Calu3 (cell line): ENCODE data around the gene ARHGAP12. TPM values are rescaled to one million over a fixed set of nuclear protein-coding genes. Genes with fewer than 3 reads are reported as not detected.
A peak's percentile ranks its signal among the peaks of the same experiment; 100 is the strongest.

Experiments used
- BruUV-seq: library from RNA; stranded (reverse); fragments of 400-500 nt; replicated peaks from 2 replicates; lab custom pipeline; 2021; lab: Mats Ljungman, UMichigan
- CTCF ChIA-PET: fragments of 300-600 bp; sonication (Branson Sonifier 250); formaldehyde crosslinking; loops from one replicate; lab custom pipeline; 2022; ENCODE audit warnings: antibody characterized with exemption; lab: Charles Lee
- DNase-seq: peaks from one replicate; pipeline ENCODE4 v3.0.0; 2022
- H3K27ac Mint-ChIP-seq: one replicate; pipeline ENCODE4 v1.8.0; 2022; ENCODE audit warnings: mixed read lengths; ENCODE audit not compliant: unreplicated experiment
- H3K27me3 Mint-ChIP-seq: one replicate; pipeline ENCODE4 v1.8.0; 2022; ENCODE audit warnings: mixed read lengths; ENCODE audit not compliant: unreplicated experiment
- H3K36me3 Mint-ChIP-seq: one replicate; pipeline ENCODE4 v1.8.0; 2022; ENCODE audit warnings: mild to moderate bottlenecking, moderate library complexity, mixed read lengths; ENCODE audit not compliant: insufficient read depth, unreplicated experiment
- H3K4me1 Mint-ChIP-seq: one replicate; pipeline ENCODE4 v1.8.0; 2022; ENCODE audit warnings: mild to moderate bottlenecking, low read depth, mixed read lengths; ENCODE audit not compliant: unreplicated experiment
- H3K4me3 Mint-ChIP-seq: one replicate; pipeline ENCODE4 v1.8.0; 2022; ENCODE audit warnings: mild to moderate bottlenecking, low read depth, moderate library complexity, mixed read lengths; ENCODE audit not compliant: unreplicated experiment
- H3K9me3 Mint-ChIP-seq: one replicate; pipeline ENCODE4 v1.8.0; 2022; ENCODE audit warnings: low read depth, mixed read lengths; ENCODE audit not compliant: unreplicated experiment
- intact Hi-C: fragments of 100-400 bp; cut with micrococcal nuclease; formaldehyde crosslinking; loops from one replicate; pipeline ENCODE4 v1.10.0; 2022; ENCODE audit not compliant: unreplicated experiment
- total RNA-seq: library from RNA; stranded (reverse); gene quantifications from 2 replicates; pipeline ENCODE4 v1.2.3, GENCODE V29; 2022
- TF ChIP-seq, protein P1 (sequence below): fragments of 200-600 bp; IDR thresholded peaks from one replicate; pipeline ENCODE4 v1.8.0; 2022; ENCODE audit warnings: antibody characterized with exemption; ENCODE audit not compliant: unreplicated experiment

The ARHGAP12 gene
- total RNA-seq, 1 experiment from 2014 or later = 56.0 TPM

DNA sequence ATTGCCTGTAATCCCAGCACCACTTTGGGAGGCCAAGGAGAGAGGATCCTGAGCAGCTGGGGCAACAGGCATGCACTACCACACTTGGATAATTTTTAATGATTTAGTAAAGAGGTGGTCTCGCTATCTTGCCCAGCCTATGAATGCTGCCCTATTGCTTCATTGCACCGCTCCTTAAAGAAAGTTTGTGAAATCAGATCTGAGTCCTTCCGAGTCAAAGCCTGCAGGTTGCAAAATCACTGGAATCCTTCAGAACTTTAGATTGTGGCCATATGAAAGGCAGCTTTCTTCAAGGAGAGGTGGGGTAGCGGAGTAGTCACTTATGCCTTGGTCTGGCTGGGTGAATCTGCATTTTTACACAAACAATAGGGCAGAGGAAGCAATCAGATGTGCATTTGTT lies 166.3 kb downstream of the ARHGAP12 start:
- peaks cover 12% of the 10 kb centered on the region for H3K4me1 Mint-ChIP-seq
- CTCF ChIA-PET = no interaction called here
- H3K9me3 Mint-ChIP-seq = no peaks in the 10 kb centered on the region
- H3K4me3 Mint-ChIP-seq = no peak overlapping the region
- BruUV-seq = no TSS peak
- no peak overlapping the region for H3K27ac Mint-ChIP-seq
- intact Hi-C loops = loop anchor here (5.0 kb wide), 1 partner anchor 1035 kb away; no protein-coding TSS in a partner anchor
- TF ChIP-seq, protein P1, sequence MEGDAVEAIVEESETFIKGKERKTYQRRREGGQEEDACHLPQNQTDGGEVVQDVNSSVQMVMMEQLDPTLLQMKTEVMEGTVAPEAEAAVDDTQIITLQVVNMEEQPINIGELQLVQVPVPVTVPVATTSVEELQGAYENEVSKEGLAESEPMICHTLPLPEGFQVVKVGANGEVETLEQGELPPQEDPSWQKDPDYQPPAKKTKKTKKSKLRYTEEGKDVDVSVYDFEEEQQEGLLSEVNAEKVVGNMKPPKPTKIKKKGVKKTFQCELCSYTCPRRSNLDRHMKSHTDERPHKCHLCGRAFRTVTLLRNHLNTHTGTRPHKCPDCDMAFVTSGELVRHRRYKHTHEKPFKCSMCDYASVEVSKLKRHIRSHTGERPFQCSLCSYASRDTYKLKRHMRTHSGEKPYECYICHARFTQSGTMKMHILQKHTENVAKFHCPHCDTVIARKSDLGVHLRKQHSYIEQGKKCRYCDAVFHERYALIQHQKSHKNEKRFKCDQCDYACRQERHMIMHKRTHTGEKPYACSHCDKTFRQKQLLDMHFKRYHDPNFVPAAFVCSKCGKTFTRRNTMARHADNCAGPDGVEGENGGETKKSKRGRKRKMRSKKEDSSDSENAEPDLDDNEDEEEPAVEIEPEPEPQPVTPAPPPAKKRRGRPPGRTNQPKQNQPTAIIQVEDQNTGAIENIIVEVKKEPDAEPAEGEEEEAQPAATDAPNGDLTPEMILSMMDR = no peak
- DNase-seq = no peak
- H3K36me3 Mint-ChIP-seq = peaks cover 19% of the 10 kb centered on the region
- no peaks in the 10 kb centered on the region for H3K27me3 Mint-ChIP-seq

DNA sequence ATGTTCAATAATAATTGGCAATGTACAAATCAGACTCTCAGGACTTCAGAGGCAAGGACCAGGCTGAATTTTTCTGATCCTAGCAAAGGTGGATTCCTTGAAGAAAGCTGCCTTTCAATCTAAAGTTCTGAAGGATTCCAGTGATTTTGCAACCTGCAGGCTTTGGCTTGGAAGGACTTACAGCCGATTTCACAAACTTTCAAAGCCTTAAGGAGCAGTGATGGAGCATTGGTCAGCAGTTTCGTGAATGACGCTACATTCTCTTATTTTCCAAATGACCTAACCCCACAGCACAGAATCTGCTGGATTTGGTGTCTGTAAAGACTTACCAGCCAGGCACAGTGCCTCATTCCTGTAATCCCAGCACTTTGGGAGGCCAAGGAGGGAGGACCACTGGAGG lies 167.5 kb downstream of the ARHGAP12 start:
- no TSS peak for BruUV-seq

DNA sequence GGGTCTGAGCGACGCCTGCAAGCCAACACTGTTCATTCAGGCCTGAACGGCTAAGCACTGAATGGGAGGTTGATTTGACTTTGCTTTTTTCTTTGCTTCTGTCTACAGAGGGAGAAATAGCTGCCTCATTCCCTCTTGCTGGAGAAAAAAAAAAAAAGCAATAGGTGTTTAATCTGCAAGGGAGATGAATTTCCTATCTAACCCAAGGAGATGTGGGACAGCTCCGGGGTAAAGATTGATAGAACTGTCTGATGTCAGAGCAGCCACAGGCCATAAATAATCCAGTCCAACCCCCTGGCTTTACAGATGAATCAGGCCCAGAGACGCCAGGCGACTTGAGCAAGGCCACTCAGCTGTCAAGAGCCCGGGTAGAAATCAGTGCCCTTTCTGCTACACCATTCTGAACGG lies 168.0 kb downstream of the ARHGAP12 start:
- Mint-ChIP-seq H3K27ac (peak overlapping the region; percentile 88), H3K4me1 (peaks cover 15% of the 10 kb centered on the region), H3K9me3 (no peaks in the 10 kb centered on the region), H3K27me3 (no peaks in the 10 kb centered on the region), H3K4me3 (peak overlapping the region; percentile 84), H3K36me3 (peaks cover 19% of the 10 kb centered on the region)
- CTCF ChIA-PET = interaction anchor here (0.8 kb wide), 1 partner anchor 679 kb away, joined by 3 read pairs; no protein-coding TSS in a partner anchor
- BruUV-seq = TSS peak; percentile 75
- DNase-seq = no peak
- intact Hi-C loops = loop anchor here (5.0 kb wide), 1 partner anchor 1033 kb away; no protein-coding TSS in a partner anchor
- TF ChIP-seq, protein P1 = no peak

More for the DNA sequence above, 167.5 kb downstream of the ARHGAP12 start:
- no peaks in the 10 kb centered on the region for H3K9me3 Mint-ChIP-seq
- intact Hi-C loops = loop anchor here (5.0 kb wide), 1 partner anchor 1034 kb away; no protein-coding TSS in a partner anchor
- peaks cover 12% of the 10 kb centered on the region for H3K4me1 Mint-ChIP-seq
- H3K27me3 Mint-ChIP-seq = no peaks in the 10 kb centered on the region
- CTCF ChIA-PET = interaction anchor here (0.7 to 0.8 kb wide), 2 partner anchors 208 to 679 kb away, joined by 3 read pairs; no protein-coding TSS in a partner anchor
- no peak overlapping the region for H3K27ac Mint-ChIP-seq
- H3K36me3 Mint-ChIP-seq = peaks cover 19% of the 10 kb centered on the region
- no peak for DNase-seq
- TF ChIP-seq, protein P1 = no peak
- no peak overlapping the region for H3K4me3 Mint-ChIP-seq

DNA sequence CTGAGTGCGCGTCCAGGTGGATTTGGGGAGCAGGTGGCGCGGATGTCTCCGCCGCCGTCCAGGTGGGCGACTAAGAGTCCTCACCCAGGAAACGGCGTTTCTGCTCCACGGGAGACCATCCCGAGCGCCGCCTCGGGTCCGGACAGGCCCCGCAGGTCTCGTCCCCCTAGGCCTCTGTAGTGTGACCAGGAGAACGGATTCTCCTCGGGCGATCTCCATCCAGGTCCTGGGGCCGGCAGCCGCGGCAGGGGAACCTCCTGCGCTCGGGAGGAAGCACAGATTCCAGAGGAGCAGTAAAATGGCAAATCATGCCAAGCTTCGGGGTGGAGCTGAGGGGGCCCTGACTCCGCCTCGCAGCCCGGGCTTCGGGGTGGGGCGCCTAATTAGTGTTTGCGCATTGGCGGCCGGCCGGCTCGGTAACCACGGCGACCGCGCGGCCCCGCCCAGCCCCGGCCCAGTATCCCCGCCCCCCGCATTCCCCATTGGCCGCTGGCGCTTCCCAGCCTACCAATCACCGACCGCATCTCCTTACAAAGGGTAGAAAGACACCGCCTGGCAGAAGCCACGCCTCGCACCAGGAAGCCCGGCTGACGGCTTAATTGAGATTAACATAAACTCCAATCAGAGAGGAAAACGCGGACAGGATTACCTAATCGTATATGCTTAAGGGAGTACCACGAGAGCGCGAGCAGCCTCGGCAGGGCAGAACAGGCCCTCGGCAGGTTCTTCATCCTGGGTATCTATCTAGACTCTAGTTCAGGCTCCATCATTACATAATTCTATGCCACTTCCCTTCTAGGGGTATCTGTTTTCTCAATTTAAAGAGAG lies 168.6 kb downstream of the ARHGAP12 start:
- Mint-ChIP-seq H3K4me1 (peaks cover 21% of the 10 kb centered on the region), H3K27ac (peak overlapping the region; percentile 88), H3K27me3 (no peaks in the 10 kb centered on the region), H3K9me3 (no peaks in the 10 kb centered on the region), H3K4me3 (peak overlapping the region; percentile 84), H3K36me3 (peaks cover 19% of the 10 kb centered on the region)
- TF ChIP-seq, protein P1 = no peak
- CTCF ChIA-PET = no interaction called here
- no TSS peak for BruUV-seq
- DNase-seq = peak; percentile 94
- intact Hi-C loops = loop anchor here (5.0 kb wide), 1 partner anchor 1033 kb away; no protein-coding TSS in a partner anchor
